Kidney (tissue), 14 donors: ENCODE data around the gene RBMS3. TPM values are rescaled to one million over a fixed set of nuclear protein-coding genes. Genes with fewer than 3 reads are reported as not detected.

ENCODE experiments used
- DNase-seq, 5 donors: peaks; one replicate each; pipeline ENCODE4 v3.0.0-alpha.2; 2013 to 2020
- FAIRE-seq: peaks from 2 replicates; lab custom pipeline; 2012; peaks lifted over from hg19 to GRCh38; lab: Jason Lieb, UNC
- H3K27ac ChIP-seq, 2 donors: one replicate each; pipeline ENCODE4 v1.7.0; 2013; ENCODE audit warnings: low read depth in 2 of 2, low read length in 2 of 2, inconsistent platforms in 1 of 2
- H3K27me3 ChIP-seq: one replicate; pipeline ENCODE4 v1.7.1; 2013; ENCODE audit warnings: low read length, inconsistent platforms; ENCODE audit not compliant: control insufficient read depth, insufficient read depth
- H3K36me3 ChIP-seq, 3 donors: one replicate each; pipeline versions ENCODE4 v1.7.0 to v1.7.1; 2013; ENCODE audit warnings: low read length in 3 of 3, control low read depth in 1 of 3, inconsistent platforms in 1 of 3; ENCODE audit not compliant: insufficient read depth in 3 of 3, control insufficient read depth in 2 of 3
- H3K4me1 ChIP-seq, 3 donors: one replicate each; pipeline versions ENCODE4 v1.7.0 to v1.7.1; 2013; ENCODE audit warnings: low read length in 3 of 3, inconsistent platforms in 1 of 3, low read depth in 1 of 3; ENCODE audit not compliant: control insufficient read depth in 2 of 3, insufficient read depth in 2 of 3
- H3K4me3 ChIP-seq, 3 donors: one replicate each; pipeline versions ENCODE4 v1.7.0 to v1.8.1; 2013; ENCODE audit warnings: low read length in 3 of 3, control low read depth in 1 of 3, inconsistent platforms in 1 of 3
- H3K9ac ChIP-seq, 3 donors: one replicate each; pipeline versions ENCODE4 v1.7.0 to v1.7.1; 2013; ENCODE audit warnings: low read length in 3 of 3, control low read depth in 1 of 3, inconsistent platforms in 1 of 3
- H3K9me3 ChIP-seq, 3 donors: one replicate each; pipeline versions ENCODE4 v1.7.0 to v1.7.1; 2013; ENCODE audit warnings: low read length in 3 of 3, control low read depth in 1 of 3, inconsistent platforms in 1 of 3; ENCODE audit not compliant: control insufficient read depth in 2 of 3, insufficient read depth in 1 of 3
- CTCF ChIP-seq: IDR thresholded peaks from 3 replicates; pipeline ENCODE4 v1.5.1; 2012; ENCODE audit warnings: mild to moderate bottlenecking, moderate library complexity, borderline replicate concordance; ENCODE audit not compliant: insufficient read depth; ENCODE audit errors: extremely low read depth
- intact Hi-C: fragments of 100-400 bp; cut with DNase I; formaldehyde crosslinking; loops from one replicate; pipeline ENCODE4 v1.11.1; 2022
- polyA plus RNA-seq: library from polyadenylated mRNA; stranded (reverse); fragments of 350-450 nt; fragmentation: Illumina TruSeq; extraction: RNeasy Lipid Tissue Mini Kit (QIAGEN cat#74804); gene quantifications from one replicate; pipeline ENCODE4 v1.2.3, GENCODE V29; 2014; ENCODE audit warnings: low read depth, low replicate concordance; ENCODE audit not compliant: insufficient read depth
- total RNA-seq: library from RNA; stranded (reverse); fragmentation: NEBNext Ultra II Directional; extraction: Animal tissue kit (Norgen Biotek cat#: 25700); gene quantifications from one replicate; pipeline ENCODE4 v1.2.1, GENCODE V29; 2021
- donor health status: control.
- donor health status: control.
- donor health status: control.
- donor health status: control.
- donor health status: control.
- donor health status: DM: yes; HTN: yes; CAD: no.
- donor health status: Normal renal cell carcinoma (clear cell type).

RBMS3 gene
- total and polyA plus RNA-seq, 2 donors from 2014 or later, result 3.2 to 48.8 TPM

GRCh38 chr3:29525254-29525881 is 244.5 kb downstream of the RBMS3 start:
- no peaks in the 10 kb centered on the region for H3K36me3 ChIP-seq
- H3K9ac ChIP-seq, result no peak overlapping the region
- no peak overlapping the region for H3K4me3 ChIP-seq
- H3K27ac ChIP-seq, result no peak overlapping the region
- TF ChIP-seq CTCF, result no peak
- FAIRE-seq, result peak; percentile 62
- H3K9me3 ChIP-seq, result no peaks in the 10 kb centered on the region
- no peaks in the 10 kb centered on the region for H3K4me1 ChIP-seq
- no peaks in the 10 kb centered on the region for H3K27me3 ChIP-seq
- peak in 4 of 5 donors; percentile 27 to 91 (median 67) for DNase-seq
- intact Hi-C loops, result no loop called here

GRCh38 chr3:29527246-29527645 is 246.4 kb downstream of the RBMS3 start:
- Histone ChIP-seq H3K27me3 (no peaks in the 10 kb centered on the region), H3K36me3 (no peaks in the 10 kb centered on the region), H3K9ac (no peak overlapping the region), H3K9me3 (no peaks in the 10 kb centered on the region), H3K4me3 (no peak overlapping the region), H3K4me1 (no peaks in the 10 kb centered on the region), H3K27ac (no peak overlapping the region)
- intact Hi-C loops, result no loop called here
- TF ChIP-seq CTCF, result no peak
- FAIRE-seq (no peak), DNase-seq (peak in 1 of 5 donors; percentile 25)

- FAIRE-seq (no peak), DNase-seq (no peak)
- no peak for TF ChIP-seq CTCF
- intact Hi-C loops, result no loop called here
- H3K4me3 ChIP-seq, result no peak overlapping the region
- no peak overlapping the region for H3K9ac ChIP-seq
- no peaks in the 10 kb centered on the region for H3K9me3 ChIP-seq
- H3K27ac ChIP-seq, result no peak overlapping the region
- no peaks in the 10 kb centered on the region for H3K36me3 ChIP-seq
- no peaks in the 10 kb centered on the region for H3K4me1 ChIP-seq
- no peaks in the 10 kb centered on the region for H3K27me3 ChIP-seq
These were observed 250.8 kb downstream of the RBMS3 start for GRCh38 chr3:29531644-29532043.

- no peak for TF ChIP-seq CTCF
- Histone ChIP-seq H3K27me3 (no peaks in the 10 kb centered on the region), H3K9ac (no peak overlapping the region), H3K9me3 (no peaks in the 10 kb centered on the region), H3K4me3 (no peak overlapping the region), H3K27ac (no peak overlapping the region), H3K36me3 (no peaks in the 10 kb centered on the region), H3K4me1 (no peaks in the 10 kb centered on the region)
- FAIRE-seq (no peak), DNase-seq (no peak)
- intact Hi-C loops, result no loop called here
These were observed 251.6 kb downstream of the RBMS3 start for GRCh38 chr3:29532473-29532872.
